ENCODE results near the gene FAM193B.

FAM193B gene

DNA sequence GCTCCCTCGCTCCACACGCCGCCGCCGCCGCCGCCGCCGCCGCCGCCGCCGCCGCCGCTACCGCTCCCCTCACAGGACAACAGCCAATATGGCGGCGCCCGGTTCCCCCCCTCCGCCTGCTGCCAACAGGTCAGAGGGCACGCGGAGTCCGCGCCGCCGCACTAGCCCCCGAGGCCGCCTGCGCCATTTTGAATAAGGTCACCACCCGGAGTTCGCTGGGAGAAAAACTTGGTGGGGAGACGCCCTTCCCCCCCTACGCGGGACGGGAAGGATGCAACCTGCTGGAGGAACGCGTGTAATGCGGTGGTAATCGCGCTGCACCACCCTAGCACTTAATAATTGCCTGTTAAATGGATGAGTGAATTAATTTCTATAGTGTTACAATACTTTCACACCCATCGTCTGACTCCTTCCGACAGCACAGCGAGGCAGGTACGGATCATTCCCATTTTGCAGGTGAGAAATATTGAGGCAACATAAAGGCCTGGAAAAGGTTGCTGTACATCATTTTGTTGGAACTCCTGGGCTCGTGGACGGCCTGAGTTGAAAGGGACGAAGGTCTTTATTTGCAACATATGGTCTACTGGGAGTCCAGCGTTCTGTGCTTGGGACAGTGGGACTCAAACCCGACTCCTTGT is at the start of gene FAM193B:
TSS of gene FAM193B (minus strand) at position 90 of the 638 bp plus-strand sequence. CDS start 105 bp downstream, outside the sequence.
- Histone ChIP-seq H3K9me3 (ENCODE audit: insufficient read depth, low read length) (no peaks in the 10 kb centered on the region), H3K4me1 (ENCODE audit: insufficient read depth, insufficient read length) (peaks cover 11% of the 10 kb centered on the region), H3K36me3 (ENCODE audit: insufficient read depth, insufficient read length, low read length) (peaks cover 37% of the 10 kb centered on the region), H3K4me3 (ENCODE audit: insufficient read length, low read depth) (peak within 1 kb of the TSS; percentile 91), H3K27me3 (ENCODE audit: insufficient read depth, insufficient read length) (no peaks in the 10 kb centered on the region), H3K9ac (ENCODE audit: insufficient read length, low read depth) (peak within 1 kb of the TSS; percentile 96)
- DNase-seq (ENCODE audit: low read depth, low spot score) = peak; percentile 91
- TF ChIP-seq SUZ12 (IDR thresholded peaks at IDR 0.05; ENCODE audit: extremely low read depth, insufficient read depth, insufficient read length) = no peak
- TF ChIP-seq ZNF274 (IDR thresholded peaks at IDR 0.05; ENCODE audit: low read depth, low read length) = no peak
- peak; percentile 97 for TF ChIP-seq YY1 (IDR thresholded peaks at IDR 0.05; ENCODE audit: insufficient read depth, insufficient read length)

DNA sequence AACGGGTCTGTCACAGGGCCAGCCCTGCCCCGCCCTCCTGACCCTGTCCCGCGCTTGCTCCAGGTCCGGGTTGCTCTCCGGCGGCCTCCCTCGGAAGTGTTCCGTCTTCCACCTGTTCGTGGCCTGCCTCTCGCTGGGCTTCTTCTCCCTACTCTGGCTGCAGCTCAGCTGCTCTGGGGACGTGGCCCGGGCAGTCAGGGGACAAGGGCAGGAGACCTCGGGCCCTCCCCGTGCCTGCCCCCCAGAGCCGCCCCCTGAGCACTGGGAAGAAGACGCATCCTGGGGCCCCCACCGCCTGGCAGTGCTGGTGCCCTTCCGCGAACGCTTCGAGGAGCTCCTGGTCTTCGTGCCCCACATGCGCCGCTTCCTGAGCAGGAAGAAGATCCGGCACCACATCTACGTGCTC is 49.8 kb upstream of the FAM193B start:
- Histone ChIP-seq H3K36me3 (ENCODE audit: insufficient read depth, insufficient read length, low read length) (peaks cover 44% of the 10 kb centered on the region), H3K9me3 (ENCODE audit: insufficient read depth, low read length) (no peaks in the 10 kb centered on the region), H3K27me3 (ENCODE audit: insufficient read depth, insufficient read length) (peaks cover 7% of the 10 kb centered on the region), H3K4me1 (ENCODE audit: insufficient read depth, insufficient read length) (peaks cover 12% of the 10 kb centered on the region), H3K9ac (ENCODE audit: insufficient read length, low read depth) (no peak overlapping the region), H3K4me3 (ENCODE audit: insufficient read length, low read depth) (no peak overlapping the region)
- DNase-seq (ENCODE audit: low read depth, low spot score) = no peak
- no peak for TF ChIP-seq YY1 (IDR thresholded peaks at IDR 0.05; ENCODE audit: insufficient read depth, insufficient read length)
- TF ChIP-seq SUZ12 (IDR thresholded peaks at IDR 0.05; ENCODE audit: extremely low read depth, insufficient read depth, insufficient read length) = no peak
- no peak for TF ChIP-seq ZNF274 (IDR thresholded peaks at IDR 0.05; ENCODE audit: low read depth, low read length)

DNA sequence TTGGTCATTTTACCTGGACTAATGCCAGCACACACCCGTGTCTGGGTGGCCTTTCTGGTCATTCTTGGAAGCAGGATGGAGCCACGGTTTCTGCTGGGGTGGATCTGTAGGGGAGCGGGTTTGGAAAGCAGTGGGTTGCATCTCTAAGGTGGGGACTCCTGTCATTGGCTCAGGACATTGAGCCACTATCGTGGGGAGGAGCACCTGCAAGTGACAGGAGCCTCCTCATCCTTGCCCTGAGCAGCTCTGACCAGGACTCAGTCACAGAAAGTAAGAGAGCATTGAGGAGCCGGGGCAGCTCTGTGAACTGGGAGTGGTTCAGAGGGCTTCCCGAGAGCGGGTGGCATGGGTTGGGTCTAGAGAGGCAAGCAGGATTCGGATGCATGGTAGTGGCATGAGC is 49.3 kb upstream of the FAM193B start:
- TF ChIP-seq ZNF274 (IDR thresholded peaks at IDR 0.05; ENCODE audit: low read depth, low read length) = no peak
- no peak for TF ChIP-seq YY1 (IDR thresholded peaks at IDR 0.05; ENCODE audit: insufficient read depth, insufficient read length)
- TF ChIP-seq SUZ12 (IDR thresholded peaks at IDR 0.05; ENCODE audit: extremely low read depth, insufficient read depth, insufficient read length) = no peak
- H3K27me3 ChIP-seq (ENCODE audit: insufficient read depth, insufficient read length) = peaks cover 11% of the 10 kb centered on the region
- DNase-seq (ENCODE audit: low read depth, low spot score) = no peak
- H3K36me3 ChIP-seq (ENCODE audit: insufficient read depth, insufficient read length, low read length) = peaks cover 39% of the 10 kb centered on the region
- peaks cover 12% of the 10 kb centered on the region for H3K4me1 ChIP-seq (ENCODE audit: insufficient read depth, insufficient read length)
- H3K9ac ChIP-seq (ENCODE audit: insufficient read length, low read depth) = no peak overlapping the region
- H3K4me3 ChIP-seq (ENCODE audit: insufficient read length, low read depth) = no peak overlapping the region
- no peaks in the 10 kb centered on the region for H3K9me3 ChIP-seq (ENCODE audit: insufficient read depth, low read length)

GRCh38 chr5:177602458-177602830 is 48.1 kb upstream of the FAM193B start:
- Histone ChIP-seq H3K9me3 (ENCODE audit: insufficient read depth, low read length) (no peaks in the 10 kb centered on the region), H3K27me3 (ENCODE audit: insufficient read depth, insufficient read length) (peaks cover 14% of the 10 kb centered on the region), H3K9ac (ENCODE audit: insufficient read length, low read depth) (no peak overlapping the region), H3K36me3 (ENCODE audit: insufficient read depth, insufficient read length, low read length) (peaks cover 28% of the 10 kb centered on the region), H3K4me3 (ENCODE audit: insufficient read length, low read depth) (no peak overlapping the region), H3K4me1 (ENCODE audit: insufficient read depth, insufficient read length) (peaks cover 8% of the 10 kb centered on the region)
- DNase-seq (ENCODE audit: low read depth, low spot score) = no peak
- TF ChIP-seq ZNF274 (IDR thresholded peaks at IDR 0.05; ENCODE audit: low read depth, low read length) (no peak), SUZ12 (IDR thresholded peaks at IDR 0.05; ENCODE audit: extremely low read depth, insufficient read depth, insufficient read length) (no peak), YY1 (IDR thresholded peaks at IDR 0.05; ENCODE audit: insufficient read depth, insufficient read length) (no peak)

- peaks cover 3% of the 10 kb centered on the region for H3K4me1 ChIP-seq (ENCODE audit: insufficient read depth, insufficient read length)
Observed at GRCh38 chr5:177601577-177602457, 47.5 kb upstream of the FAM193B start.

GRCh38 chr5:177601126-177601525 is 46.8 kb upstream of the FAM193B start:
- H3K4me3 ChIP-seq (ENCODE audit: insufficient read length, low read depth) = no peak overlapping the region
- H3K9me3 ChIP-seq (ENCODE audit: insufficient read depth, low read length) = no peaks in the 10 kb centered on the region
- H3K36me3 ChIP-seq (ENCODE audit: insufficient read depth, insufficient read length, low read length) = peaks cover 30% of the 10 kb centered on the region
- H3K27me3 ChIP-seq (ENCODE audit: insufficient read depth, insufficient read length) = peaks cover 14% of the 10 kb centered on the region
- no peak for TF ChIP-seq SUZ12 (IDR thresholded peaks at IDR 0.05; ENCODE audit: extremely low read depth, insufficient read depth, insufficient read length)
- no peak for TF ChIP-seq YY1 (IDR thresholded peaks at IDR 0.05; ENCODE audit: insufficient read depth, insufficient read length)
- TF ChIP-seq ZNF274 (IDR thresholded peaks at IDR 0.05; ENCODE audit: low read depth, low read length) = no peak
- DNase-seq (ENCODE audit: low read depth, low spot score) = no peak
- H3K4me1 ChIP-seq (ENCODE audit: insufficient read depth, insufficient read length) = peaks cover 2% of the 10 kb centered on the region
- peak overlapping the region; percentile 88 for H3K9ac ChIP-seq (ENCODE audit: insufficient read length, low read depth)

More at GRCh38 chr5:177601577-177602457, 47.5 kb upstream of the FAM193B start:
- Histone ChIP-seq H3K36me3 (ENCODE audit: insufficient read depth, insufficient read length, low read length) (peaks cover 29% of the 10 kb centered on the region), H3K9ac (ENCODE audit: insufficient read length, low read depth) (no peak overlapping the region), H3K9me3 (ENCODE audit: insufficient read depth, low read length) (no peaks in the 10 kb centered on the region), H3K4me3 (ENCODE audit: insufficient read length, low read depth) (no peak overlapping the region), H3K27me3 (ENCODE audit: insufficient read depth, insufficient read length) (peaks cover 14% of the 10 kb centered on the region)
- TF ChIP-seq SUZ12 (IDR thresholded peaks at IDR 0.05; ENCODE audit: extremely low read depth, insufficient read depth, insufficient read length) = no peak
- no peak for TF ChIP-seq YY1 (IDR thresholded peaks at IDR 0.05; ENCODE audit: insufficient read depth, insufficient read length)
- TF ChIP-seq ZNF274 (IDR thresholded peaks at IDR 0.05; ENCODE audit: low read depth, low read length) = no peak
- no peak for DNase-seq (ENCODE audit: low read depth, low spot score)

DNA sequence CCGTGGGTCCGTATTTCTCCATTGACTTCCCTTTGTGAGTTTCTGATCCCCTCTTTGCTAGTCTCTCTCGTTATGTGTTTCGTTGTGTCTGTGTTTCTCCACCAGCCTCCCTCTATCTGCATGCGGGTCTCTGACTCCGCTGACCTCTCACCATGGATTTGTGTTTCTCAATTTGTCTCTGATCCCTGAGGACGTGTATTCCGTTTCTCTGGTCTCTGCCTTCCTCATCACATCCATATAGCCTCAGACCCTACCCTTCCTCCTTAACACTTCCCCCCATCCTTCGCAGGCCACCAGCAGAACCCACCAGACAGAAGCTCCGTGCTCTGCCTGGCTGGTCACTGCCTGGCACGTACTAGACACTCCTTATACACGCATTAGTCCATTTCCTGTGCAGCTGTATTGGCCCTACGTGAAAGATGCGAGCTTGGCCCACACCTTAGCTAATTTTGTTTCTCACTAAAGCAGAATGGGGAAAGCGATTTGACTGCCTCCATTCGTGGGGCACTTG is 46.2 kb upstream of the FAM193B start:
- Histone ChIP-seq H3K9me3 (ENCODE audit: insufficient read depth, low read length) (no peaks in the 10 kb centered on the region), H3K9ac (ENCODE audit: insufficient read length, low read depth) (peak overlapping the region; percentile 88), H3K4me3 (ENCODE audit: insufficient read length, low read depth) (peak overlapping the region; percentile 87), H3K4me1 (ENCODE audit: insufficient read depth, insufficient read length) (peaks cover 2% of the 10 kb centered on the region), H3K36me3 (ENCODE audit: insufficient read depth, insufficient read length, low read length) (peaks cover 30% of the 10 kb centered on the region), H3K27me3 (ENCODE audit: insufficient read depth, insufficient read length) (peaks cover 14% of the 10 kb centered on the region)
- DNase-seq (ENCODE audit: low read depth, low spot score) = no peak
- no peak for TF ChIP-seq YY1 (IDR thresholded peaks at IDR 0.05; ENCODE audit: insufficient read depth, insufficient read length)
- TF ChIP-seq ZNF274 (IDR thresholded peaks at IDR 0.05; ENCODE audit: low read depth, low read length) = no peak
- TF ChIP-seq SUZ12 (IDR thresholded peaks at IDR 0.05; ENCODE audit: extremely low read depth, insufficient read depth, insufficient read length) = no peak

Measured in NT2/D1 (cell line).